NCI-H2227 treated with DMSO at 0.1 percent for 48 hours (cell line): Measurements from ENCODE around the gene CCR8.

Source experiments
- DNase-seq: peaks from one replicate; lab custom pipeline; 2025; lab: John Stamatoyannopoulos, UW

Gene CCR8, protein sequence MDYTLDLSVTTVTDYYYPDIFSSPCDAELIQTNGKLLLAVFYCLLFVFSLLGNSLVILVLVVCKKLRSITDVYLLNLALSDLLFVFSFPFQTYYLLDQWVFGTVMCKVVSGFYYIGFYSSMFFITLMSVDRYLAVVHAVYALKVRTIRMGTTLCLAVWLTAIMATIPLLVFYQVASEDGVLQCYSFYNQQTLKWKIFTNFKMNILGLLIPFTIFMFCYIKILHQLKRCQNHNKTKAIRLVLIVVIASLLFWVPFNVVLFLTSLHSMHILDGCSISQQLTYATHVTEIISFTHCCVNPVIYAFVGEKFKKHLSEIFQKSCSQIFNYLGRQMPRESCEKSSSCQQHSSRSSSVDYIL

DNA sequence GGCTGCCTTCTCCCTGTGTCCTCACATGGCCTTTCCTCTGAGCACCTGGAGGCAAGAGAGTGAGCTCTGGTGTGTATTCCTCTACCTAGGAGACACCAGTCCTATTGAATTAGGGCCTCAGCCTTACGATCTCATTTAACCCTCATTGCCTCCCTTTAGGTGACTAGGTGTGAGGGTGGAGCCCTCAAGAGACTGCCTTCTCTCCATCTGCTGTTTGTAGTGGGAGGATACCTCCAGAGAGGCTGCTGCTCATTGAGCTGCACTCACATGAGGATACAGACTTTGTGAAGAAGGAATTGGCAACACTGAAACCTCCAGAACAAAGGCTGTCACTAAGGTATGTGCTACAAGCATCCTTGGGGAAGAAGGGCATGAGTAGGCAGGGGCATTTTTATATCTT, at the start of gene CCR8:
Gene CCR8, plus strand, starts transcription at position 217 of the 400 bp plus-strand sequence. CDS start 2,623 bp downstream, outside the sequence.
- DNase-seq, result no peak

DNA sequence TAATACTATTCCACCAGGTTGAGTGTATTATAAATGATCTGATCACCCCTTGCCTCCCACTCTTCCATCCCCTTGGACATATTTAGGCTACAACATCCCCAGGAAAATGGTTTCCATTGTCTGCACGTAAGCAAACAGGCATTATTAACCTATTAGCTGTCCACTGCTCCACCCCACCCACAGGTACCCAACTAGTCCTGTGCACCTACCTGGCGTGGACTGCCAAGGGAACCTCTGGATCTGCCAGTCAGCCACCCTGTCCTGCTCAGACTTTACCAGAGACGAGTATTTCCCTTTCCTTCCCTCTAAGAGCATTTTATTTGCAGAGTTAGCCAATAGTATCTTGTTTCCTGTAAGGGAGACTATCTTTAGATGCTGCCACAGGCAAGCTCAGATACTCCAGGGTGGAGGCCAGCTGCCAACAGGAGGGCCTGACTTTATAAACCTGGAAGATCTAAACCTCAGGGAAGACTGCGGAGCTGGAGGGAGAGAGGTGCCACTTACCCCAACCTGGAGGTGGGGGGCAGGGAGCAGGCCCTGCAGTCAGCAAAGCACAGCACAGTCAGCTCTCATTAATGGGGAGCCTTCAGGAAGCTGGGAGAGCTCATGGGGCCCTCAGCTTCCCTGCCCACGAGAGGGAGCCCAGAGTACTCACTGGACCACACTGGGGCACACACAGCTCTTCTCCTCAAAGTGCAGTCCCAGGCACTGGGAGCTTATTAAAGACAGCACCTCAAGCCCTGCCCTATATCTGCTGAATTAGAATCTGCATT, 49.6 kb upstream of the CCR8 start, which contains the start of gene CX3CR1:
Gene CX3CR1, minus strand, starts transcription at position 292 of the 773 bp plus-strand sequence. CDS start 13,527 bp downstream, outside the sequence.
- no peak for DNase-seq

DNA sequence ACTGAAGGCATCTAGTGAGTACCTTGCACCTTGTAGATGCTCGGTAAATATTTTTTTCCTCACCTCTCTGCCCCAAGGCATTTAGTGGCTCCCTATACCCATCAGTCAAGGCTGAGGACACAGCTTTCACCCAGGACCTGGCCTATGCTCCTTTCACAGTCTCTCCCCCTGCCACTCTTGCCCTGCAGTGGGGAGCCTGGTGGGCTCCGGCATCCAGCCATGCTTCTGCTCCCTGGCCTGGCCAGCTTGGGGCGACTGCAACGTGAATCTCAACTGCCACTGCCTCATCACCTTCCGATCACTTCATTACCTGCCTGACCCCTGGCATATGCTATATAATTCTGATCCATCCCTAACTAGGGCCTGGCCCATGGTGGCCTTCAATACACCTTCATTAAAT, 48.9 kb upstream of the CCR8 start:
- no peak for DNase-seq

DNA sequence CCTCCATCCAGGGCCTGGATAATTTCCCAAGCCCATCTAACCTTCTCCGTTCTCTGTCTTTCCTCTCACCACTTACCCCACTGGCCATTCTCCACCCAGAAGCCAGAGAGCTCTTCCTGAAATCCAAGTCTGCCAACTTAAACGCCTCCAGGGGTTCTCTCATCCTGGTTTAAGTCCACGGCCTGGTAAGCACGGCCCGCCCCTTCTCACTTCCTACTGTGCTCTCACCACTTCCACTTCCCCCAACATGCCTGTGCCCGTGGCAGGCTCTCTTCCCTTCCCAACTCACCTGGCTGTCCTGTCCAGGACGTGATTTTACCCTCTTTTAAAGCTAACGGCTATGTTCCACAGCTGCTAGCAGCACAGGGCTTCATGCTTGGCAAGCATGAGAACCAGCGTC, 48.0 kb upstream of the CCR8 start:
- no peak for DNase-seq

DNA sequence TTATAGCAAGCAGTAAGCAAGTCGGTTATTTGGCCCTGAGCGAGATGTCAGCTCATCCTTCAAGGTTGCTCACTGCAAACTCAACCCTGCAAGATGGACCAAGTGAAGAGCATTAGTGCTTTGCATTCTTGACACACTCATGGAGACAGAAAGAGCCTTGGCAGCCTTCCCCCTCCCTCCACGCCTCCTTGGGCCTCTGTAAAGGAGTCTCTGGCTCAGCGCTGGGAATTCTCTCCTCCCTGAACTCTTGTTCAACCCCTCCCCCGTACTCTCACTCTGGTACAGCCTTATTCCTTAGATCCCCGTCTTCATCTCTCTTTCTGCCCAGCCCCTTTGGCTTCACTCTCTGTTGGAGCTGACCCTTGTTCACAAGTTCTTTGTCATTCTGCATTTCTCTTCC, 47.5 kb upstream of the CCR8 start:
- no peak for DNase-seq

DNA sequence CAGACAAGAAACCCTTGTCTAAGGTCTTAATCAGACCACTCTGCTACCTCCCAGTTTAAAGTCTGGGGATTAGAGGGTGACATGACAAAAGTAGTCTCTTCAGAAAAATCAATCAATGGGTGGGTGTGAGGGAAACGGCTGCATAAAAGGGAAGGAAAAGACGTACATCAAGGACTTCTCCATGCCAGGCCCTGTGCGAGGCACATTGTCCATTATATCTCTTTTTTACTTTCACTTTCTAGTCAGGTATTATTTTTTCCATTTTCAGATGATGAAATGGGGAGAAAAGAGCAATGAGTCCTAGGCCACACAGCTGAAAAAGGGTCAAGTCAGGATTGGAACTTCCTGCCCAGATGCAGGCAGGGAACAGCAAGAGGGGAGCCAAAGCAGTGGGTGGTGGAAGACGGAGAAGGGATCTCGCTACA, 45.0 kb upstream of the CCR8 start:
- DNase-seq, result no peak

DNA sequence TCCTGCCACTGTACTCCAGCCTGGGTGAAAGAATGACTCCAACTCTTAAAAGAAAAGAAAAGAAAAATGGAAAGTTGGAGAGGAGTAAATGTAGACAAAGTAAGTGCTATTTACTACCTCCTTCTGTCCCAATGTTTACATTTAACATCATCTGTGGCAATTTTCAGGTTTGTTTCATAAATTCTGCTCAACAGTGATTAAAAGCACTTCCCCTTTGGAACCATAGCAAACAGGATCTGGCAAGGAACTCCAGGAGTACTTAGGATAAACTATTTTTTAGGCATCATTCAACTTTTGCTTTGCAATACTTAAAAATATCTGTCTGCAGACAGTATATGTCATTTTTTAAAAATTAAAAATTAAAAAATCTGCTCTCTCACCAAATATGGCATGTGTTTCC, 44.2 kb upstream of the CCR8 start:
- DNase-seq, result no peak

DNA sequence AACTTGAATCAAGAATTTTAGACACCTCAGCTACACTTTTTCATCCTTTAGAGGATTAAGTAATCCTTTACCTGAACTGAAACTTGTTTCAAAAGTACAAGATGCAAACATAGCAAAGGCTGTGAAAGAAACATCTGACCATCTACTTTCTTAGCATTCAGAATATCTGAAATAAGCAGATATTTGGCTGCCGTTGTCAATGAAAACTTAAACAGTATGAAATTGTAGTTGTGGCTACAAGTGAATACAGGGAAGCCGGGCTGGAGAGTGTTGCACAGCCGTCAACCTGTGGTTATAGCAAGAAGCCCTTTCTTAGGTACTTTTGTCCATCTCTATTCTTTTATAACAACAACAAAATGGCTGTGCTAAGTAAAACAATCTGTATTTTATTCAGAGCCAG, 42.7 kb upstream of the CCR8 start:
- no peak for DNase-seq

DNA sequence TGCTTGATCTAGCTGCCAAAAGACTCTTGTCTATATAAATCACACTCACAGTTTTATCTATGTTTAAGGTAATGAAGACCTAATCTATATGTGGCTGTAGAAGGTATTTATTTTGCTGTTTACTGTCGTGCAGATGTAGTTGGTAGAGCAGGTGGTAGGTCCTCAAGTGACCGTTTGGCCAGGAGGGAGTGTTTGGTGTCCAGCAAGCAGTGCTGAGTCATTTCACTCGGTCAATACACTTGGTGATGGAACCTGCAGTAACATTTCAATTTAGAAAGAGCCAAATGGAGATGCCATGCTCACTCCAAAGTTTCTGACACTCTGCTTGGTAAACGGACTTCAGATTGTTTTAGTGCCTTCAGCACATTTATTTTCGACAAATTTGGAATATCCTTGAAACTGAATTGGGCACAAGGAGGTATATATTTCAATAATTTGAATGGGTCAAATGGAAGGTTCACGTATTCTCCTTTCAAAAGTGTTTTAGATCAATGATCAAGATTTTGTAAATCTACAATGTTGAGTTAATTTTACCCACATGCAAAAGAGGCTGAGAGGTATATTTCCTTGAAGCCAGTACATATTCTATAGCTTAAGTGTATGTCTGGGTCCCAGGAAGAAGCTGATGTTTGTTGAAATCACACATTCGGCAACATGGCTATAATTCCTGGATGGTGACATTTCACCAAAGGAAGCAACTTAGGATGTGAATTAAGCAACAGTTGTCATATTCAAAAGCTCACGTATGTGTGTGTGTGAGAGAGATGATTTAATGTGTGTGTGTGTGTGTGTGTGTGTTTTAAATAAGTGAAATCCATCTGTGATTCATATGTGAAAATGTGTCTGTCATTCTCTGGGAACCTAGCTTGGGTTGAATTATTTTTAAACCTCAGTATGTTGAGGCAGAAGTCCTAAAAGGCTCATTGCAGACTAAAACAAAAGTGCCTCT, 42.0 kb upstream of the CCR8 start:
- DNase-seq, result no peak

DNA sequence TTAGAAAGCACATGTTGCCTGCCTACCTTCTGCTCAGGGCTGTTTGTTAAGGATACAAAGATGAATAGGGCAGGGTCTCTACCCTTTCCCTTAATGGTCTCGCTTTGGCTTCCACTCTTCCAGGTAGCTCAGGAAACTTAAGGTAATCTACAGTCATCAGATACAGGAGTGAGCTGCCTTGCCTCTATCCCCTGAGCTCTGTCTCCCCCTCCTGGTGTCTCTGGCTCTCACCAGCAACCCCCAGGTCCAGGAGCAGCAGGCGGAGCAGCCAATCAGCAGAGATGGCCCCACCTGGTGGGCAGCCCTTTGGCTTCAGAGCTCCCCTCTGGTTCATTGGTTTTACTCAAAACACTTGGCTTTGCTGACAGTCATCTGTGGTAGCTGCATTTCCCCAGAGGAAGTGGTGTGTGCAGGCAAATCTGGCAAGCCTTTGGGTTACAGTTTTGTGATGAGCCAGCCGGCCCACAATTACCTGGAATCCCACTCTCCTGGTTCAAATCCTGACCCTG, 41.2 kb upstream of the CCR8 start:
- DNase-seq, result peak; percentile 52

DNA sequence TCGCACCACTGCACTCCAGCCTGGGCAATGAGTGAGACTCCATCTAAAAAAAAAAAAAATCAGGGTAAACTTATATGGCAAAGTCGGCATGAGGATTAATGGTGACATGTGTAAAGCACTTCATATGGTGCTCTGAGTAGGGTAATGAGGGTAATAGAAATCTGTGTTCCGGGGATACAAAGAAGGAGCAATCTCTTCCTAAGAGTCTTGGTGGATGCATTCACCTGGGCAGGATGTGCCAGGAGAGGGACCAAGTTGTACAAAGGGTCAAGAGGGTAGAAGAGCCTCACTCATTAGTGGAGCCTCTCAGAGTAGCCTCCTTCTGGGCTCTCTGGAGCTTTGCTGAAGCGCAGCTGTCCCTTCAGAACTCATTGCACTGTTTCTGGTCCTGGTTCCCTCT, 40.4 kb upstream of the CCR8 start:
- DNase-seq, result no peak

DNA sequence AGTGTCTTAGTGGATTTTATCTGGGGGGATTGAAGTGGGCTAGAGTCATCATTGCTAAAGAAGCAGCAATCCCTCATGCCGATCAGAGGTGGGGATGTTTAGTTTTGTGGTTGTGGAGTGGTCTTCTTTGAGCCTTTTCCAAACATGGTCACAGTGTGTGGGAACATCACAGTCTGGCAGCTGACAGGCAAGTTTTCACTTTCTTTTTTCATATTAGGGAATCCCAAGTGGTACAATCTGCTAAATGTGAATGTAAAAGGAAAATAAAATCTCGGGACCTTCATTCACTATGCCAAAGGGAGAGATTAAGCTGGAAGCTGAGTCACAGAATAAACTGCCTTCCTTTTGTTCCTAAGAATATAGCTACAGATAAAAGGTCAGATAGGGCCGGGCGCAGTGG, 39.3 kb upstream of the CCR8 start:
- DNase-seq, result no peak

DNA sequence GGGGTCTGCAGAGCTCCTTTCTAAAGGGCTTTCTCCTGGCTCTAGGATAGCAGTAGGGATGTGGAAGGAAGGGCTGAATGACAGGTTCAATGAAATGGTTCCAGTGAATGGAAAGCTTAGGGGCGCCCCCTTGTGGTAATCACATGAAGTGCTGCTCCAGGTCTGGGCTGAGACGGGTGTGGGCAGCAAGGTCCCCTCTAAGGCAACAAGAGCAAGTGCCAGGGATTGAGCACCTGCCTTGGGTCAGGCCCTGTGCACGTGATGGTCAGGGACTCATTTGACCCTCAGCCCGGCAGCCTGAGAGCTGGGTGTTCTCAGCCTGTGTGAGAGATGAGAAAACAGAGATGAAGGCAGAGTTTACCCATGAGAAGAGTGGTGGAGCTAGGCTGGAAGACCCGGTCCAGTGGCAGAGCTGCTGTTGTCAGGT, 37.6 kb upstream of the CCR8 start:
- no peak for DNase-seq

DNA sequence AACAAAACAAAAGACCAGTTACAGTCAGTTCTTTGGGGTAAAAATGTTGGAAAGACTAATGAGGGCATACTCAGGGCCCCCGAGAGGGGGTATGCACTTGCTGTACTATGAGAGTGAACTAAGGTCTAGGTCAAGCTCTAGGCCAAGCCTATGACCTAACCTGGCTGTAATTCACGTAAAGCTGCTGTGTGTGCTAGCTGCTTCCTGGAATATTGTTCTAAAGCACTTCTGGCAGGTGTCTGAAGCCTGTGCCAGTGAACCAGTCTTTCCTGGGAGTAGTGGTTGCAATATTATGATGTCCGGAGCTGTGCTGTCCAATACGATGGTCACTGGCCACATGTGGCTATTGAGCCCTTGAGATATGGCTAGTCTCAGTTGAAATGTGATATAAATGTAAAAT, 36.5 kb upstream of the CCR8 start:
- DNase-seq, result no peak

DNA sequence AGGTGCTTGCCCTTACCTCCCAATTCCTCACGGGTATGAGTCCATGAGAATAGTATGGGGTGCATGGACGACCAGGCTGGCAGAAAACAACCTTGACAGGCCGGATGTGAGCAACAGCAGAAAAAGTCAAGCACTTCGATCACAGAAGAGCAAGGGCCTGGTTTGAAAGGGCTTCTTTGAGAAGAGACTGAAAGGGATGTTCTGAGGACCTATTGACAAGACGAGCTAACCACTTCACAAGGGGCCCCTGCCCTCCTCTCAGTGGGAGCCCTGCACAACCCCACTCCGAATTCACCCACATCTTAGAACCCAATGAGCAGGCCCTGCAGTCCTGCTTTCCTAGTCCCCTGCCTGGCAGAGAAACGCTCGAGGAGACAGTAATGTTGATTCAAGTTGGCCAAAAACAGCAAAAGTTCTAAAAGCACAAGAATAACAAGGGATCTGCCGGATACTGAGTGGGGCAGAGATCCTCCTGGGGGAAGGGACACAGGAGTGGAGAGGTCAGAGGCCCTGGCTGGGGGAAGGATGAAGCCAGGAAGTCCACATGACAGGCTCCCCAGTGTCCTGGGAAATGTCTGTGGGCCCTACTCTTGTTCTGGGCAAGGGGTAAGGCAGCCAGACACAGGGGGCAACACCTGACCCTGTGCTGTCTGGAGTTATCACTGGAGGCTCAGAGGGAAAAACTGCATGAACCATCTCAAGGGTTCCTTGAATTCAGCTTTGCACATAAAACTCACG, 34.9 kb upstream of the CCR8 start:
- DNase-seq, result no peak

DNA sequence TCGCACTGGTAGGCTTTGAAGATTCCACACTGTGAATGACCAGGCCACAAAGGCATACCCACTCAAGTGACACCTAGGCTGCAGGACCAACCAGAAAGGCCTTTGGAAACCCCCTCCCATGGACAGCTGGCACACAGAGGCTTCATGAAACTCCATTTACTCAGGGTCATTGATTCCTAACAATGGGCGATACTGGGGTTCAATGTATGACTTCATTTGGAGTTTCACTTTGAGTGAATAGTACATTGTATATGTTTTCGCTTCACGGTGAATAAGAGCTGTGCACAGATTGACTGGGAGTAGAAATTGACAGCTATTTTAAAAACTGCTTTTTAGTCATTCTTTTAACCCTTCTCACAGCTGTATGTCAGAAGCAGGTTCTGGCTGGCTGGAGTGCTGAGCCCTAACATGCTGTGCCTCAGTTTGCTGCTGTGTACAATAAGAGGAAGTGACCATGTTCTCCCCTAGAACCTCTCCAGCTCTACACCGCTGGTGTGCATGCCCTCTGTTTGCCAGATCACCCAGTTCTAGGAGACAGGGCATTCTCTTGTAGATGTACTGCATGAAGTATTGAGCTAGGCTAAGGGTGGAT, 34.2 kb upstream of the CCR8 start:
- DNase-seq, result no peak

DNA sequence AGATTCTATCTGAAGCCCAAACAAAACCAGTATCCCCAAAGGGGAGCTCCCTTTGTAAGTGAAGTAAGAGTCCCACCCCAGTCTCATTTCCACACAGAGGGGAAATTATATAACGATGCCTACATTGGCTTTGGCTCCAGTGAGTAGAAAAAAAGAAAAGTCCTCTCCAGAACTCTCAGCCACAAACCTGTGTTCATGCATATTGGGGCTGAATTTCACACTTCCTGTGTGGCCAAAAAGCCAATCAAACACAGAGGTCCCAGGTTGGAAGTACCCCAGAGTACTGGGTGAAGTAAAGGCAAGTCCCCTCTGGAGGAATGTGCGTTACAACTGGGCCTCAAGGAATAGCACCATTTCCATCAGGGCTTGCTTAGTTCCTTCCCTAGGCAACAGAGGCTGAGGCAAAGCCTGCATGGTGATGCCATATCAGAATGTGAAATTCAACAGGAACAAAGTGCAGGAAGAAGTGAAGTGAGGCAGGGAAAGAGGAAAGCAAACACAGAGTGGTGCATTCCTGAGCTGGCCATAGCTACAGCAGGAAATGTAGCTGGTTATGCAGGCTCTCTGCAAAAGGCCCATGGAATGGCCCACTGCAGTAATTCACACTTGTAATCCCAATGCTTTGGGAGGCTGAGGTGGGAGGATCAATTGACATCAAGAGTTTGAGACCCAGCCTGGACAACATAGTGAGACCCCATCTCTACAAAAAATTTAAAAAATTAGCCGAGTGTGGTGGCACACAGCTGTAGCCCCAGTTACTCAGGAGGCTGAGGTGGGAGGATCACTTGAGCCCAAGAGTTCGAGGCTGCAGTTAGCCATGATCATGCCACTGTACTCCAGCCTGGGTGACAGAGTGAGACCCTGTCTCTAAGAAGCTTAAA, 33.1 kb upstream of the CCR8 start:
- no peak for DNase-seq

DNA sequence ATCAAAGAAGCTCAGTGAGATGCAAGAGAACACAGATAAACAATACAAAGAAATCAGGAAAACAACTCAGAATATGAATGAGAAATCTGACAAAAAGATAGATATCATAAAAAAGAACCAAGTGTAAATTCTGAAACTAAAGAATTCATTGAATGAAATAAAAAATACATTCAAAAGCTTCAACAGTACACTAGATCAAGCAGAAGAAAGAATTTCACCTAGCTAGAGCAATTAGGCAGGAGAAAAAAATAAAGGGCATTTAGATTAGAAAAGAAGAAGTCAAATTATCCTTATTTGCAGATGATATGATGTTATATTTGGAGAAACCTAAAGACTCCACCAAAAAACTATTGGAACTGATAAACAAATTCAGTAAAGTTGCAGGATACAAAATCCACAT, 30.2 kb upstream of the CCR8 start:
- DNase-seq, result no peak

DNA sequence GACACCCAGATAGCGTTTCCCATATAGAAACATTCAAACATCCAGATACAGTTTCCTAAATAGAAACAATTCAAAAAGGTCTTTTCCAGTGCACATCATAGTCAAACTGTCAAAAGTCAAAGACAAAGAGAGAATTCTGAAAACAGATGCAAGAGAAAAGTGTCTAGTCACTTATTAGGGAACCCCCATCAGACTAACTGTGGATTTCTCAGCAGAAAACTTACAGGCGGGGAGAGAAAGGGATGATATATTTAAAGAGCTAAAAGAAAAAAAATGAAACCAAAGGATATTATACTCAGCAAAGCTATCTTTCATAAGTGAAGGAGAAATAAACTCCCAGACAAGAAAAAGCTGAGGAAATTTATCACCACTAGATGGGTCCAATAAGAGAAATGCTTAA, 27.3 kb upstream of the CCR8 start:
- no peak for DNase-seq

DNA sequence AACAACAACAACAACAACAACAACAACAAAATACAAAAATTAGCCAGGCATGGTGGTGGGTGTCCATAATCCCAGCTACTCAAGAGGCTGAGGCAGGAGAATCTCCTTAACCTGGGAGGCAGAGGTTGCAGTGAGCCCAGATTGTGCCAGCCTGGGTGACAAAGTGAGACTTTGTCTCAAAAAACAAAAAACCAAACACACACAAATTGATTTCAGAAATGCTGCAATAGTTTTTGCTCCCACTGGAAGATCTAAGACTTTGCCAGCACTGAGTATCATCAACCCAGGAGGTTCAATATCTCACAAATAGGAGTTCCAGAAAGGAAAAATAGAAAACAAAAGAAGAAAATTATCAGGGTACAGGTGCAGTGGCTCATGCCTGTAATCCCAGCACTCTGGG, 16.2 kb upstream of the CCR8 start:
- no peak for DNase-seq
